ENCODE results near the gene DPCD. TPM values are rescaled to one million over a fixed set of nuclear protein-coding genes. Genes with fewer than 3 reads are reported as not detected.

DPCD gene
- 58.8 and 80.9 TPM in 2 replicates for total RNA-seq (2012; rRNA removed)

- peaks cover 17% of the 10 kb centered on the region for H3K36me3 ChIP-seq (ENCODE audit: insufficient read depth, low read length)
- peak within 1 kb of the TSS; percentile 85 for H3K9ac ChIP-seq (ENCODE audit: low read depth, low read length)
- H3K27me3 ChIP-seq (ENCODE audit: control insufficient read depth, insufficient read depth, low read length) = no peaks in the 10 kb centered on the region
- H3K4me1 ChIP-seq (ENCODE audit: control insufficient read depth, insufficient read depth, low read length) = peaks cover 16% of the 10 kb centered on the region
- H3K9me3 ChIP-seq (replicated peaks; ENCODE audit: low read length) = no peaks in the 10 kb centered on the region
- peak within 1 kb of the TSS; percentile 98 for H3K4me3 ChIP-seq (ENCODE audit: low read length)
- H3K4me2 ChIP-seq (ENCODE audit: low read length) = peak within 1 kb of the TSS; percentile 88
Measured at GRCh38 chr10:101587725-101588653, at the start of gene DPCD, which contains the start of gene POLL. Gene DPCD (plus strand): TSS chr10:101588321. CDS start chr10:101588337, 16 bp downstream. Gene POLL (minus strand): TSS chr10:101588257. CDS start chr10:101587360, 897 bp downstream.

DNA sequence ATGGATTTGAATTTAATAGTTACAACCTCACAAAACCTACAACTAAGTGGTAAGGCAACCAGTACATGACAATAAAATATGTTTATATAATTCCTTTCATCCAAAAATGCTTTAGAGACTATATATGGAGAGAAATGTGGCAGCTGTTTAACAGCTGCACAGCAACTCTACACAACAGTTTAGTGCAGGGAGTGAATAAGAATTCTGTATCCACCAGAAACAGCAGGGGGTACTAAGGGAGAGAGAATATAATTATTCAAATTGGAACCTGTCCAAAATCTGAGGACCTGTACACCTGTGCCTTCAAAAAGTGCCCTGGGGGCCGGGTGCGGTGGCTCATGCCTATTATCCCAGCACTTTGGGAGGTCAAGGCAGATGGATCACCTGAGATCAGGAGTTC lies 49.7 kb upstream of the DPCD start:
- no peaks in the 10 kb centered on the region for H3K9me3 ChIP-seq (replicated peaks; ENCODE audit: low read length)
- H3K4me2 ChIP-seq (ENCODE audit: low read length) = no peak overlapping the region
- no peak overlapping the region for H3K4me3 ChIP-seq (ENCODE audit: low read length)
- H3K27me3 ChIP-seq (ENCODE audit: control insufficient read depth, insufficient read depth, low read length) = no peaks in the 10 kb centered on the region
- peaks cover 10% of the 10 kb centered on the region for H3K36me3 ChIP-seq (ENCODE audit: insufficient read depth, low read length)
- H3K4me1 ChIP-seq (ENCODE audit: control insufficient read depth, insufficient read depth, low read length) = no peaks in the 10 kb centered on the region
- no peak overlapping the region for H3K9ac ChIP-seq (ENCODE audit: low read depth, low read length)

- Histone ChIP-seq H3K4me2 (ENCODE audit: low read length) (no peak overlapping the region), H3K4me1 (ENCODE audit: control insufficient read depth, insufficient read depth, low read length) (no peaks in the 10 kb centered on the region), H3K36me3 (ENCODE audit: insufficient read depth, low read length) (peaks cover 3% of the 10 kb centered on the region), H3K27me3 (ENCODE audit: control insufficient read depth, insufficient read depth, low read length) (no peaks in the 10 kb centered on the region), H3K9me3 (replicated peaks; ENCODE audit: low read length) (no peaks in the 10 kb centered on the region), H3K4me3 (ENCODE audit: low read length) (no peak overlapping the region), H3K9ac (ENCODE audit: low read depth, low read length) (no peak overlapping the region)
Measured at GRCh38 chr10:101545898-101546297, 42.2 kb upstream of the DPCD start.

DNA sequence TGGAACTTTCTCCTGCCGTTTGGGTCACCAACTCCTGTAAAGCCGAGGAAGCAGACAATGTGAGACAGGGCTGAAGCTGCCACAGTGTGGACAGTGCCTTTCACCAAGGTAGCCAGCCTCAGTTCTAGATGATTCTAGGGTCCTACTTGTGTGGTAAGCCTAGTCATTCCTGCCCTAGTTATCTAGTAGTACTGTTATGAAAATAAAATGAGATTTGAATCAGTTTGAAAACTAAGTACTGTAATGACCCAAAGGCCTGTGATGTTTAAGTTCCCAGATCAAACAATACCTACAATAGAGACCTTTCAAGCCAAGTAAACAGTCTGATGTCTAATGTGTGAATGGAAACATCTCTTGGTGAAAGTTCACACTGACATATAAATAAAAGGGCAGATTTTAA lies 37.2 kb upstream of the DPCD start:
- Histone ChIP-seq H3K4me3 (ENCODE audit: low read length) (no peak overlapping the region), H3K36me3 (ENCODE audit: insufficient read depth, low read length) (peaks cover 22% of the 10 kb centered on the region), H3K4me2 (ENCODE audit: low read length) (no peak overlapping the region), H3K9ac (ENCODE audit: low read depth, low read length) (no peak overlapping the region), H3K27me3 (ENCODE audit: control insufficient read depth, insufficient read depth, low read length) (no peaks in the 10 kb centered on the region), H3K4me1 (ENCODE audit: control insufficient read depth, insufficient read depth, low read length) (no peaks in the 10 kb centered on the region), H3K9me3 (replicated peaks; ENCODE audit: low read length) (no peaks in the 10 kb centered on the region)

- H3K4me2 ChIP-seq (ENCODE audit: low read length) = no peak overlapping the region
- peaks cover 22% of the 10 kb centered on the region for H3K36me3 ChIP-seq (ENCODE audit: insufficient read depth, low read length)
- no peak overlapping the region for H3K4me3 ChIP-seq (ENCODE audit: low read length)
- H3K27me3 ChIP-seq (ENCODE audit: control insufficient read depth, insufficient read depth, low read length) = no peaks in the 10 kb centered on the region
- no peak overlapping the region for H3K9ac ChIP-seq (ENCODE audit: low read depth, low read length)
- no peaks in the 10 kb centered on the region for H3K9me3 ChIP-seq (replicated peaks; ENCODE audit: low read length)
- H3K4me1 ChIP-seq (ENCODE audit: control insufficient read depth, insufficient read depth, low read length) = no peaks in the 10 kb centered on the region
Measured at GRCh38 chr10:101552442-101552841, 35.7 kb upstream of the DPCD start.

DNA sequence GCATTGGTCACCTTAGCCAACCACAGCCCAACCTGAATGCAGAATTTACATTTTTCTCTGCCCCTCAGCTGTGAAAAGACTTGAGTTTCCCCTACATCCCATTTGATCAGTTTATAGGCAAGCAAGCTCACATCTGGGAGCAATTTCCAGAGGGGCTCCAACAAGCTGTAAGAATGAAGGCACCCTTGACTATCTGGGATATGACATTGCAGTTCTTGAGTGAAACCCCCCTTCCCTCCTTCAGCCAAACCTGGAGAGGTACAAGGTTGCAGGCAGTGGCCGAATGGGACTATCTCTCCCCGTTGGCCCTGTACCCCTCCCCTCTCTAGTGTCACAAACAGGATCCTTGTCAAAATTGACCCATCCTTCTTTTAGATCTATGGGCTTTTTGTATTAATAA lies 30.6 kb upstream of the DPCD start:
- Histone ChIP-seq H3K36me3 (ENCODE audit: insufficient read depth, low read length) (peaks cover 16% of the 10 kb centered on the region), H3K27me3 (ENCODE audit: control insufficient read depth, insufficient read depth, low read length) (no peaks in the 10 kb centered on the region), H3K9ac (ENCODE audit: low read depth, low read length) (no peak overlapping the region), H3K4me2 (ENCODE audit: low read length) (no peak overlapping the region), H3K4me1 (ENCODE audit: control insufficient read depth, insufficient read depth, low read length) (no peaks in the 10 kb centered on the region), H3K9me3 (replicated peaks; ENCODE audit: low read length) (no peaks in the 10 kb centered on the region), H3K4me3 (ENCODE audit: low read length) (no peak overlapping the region)

DNA sequence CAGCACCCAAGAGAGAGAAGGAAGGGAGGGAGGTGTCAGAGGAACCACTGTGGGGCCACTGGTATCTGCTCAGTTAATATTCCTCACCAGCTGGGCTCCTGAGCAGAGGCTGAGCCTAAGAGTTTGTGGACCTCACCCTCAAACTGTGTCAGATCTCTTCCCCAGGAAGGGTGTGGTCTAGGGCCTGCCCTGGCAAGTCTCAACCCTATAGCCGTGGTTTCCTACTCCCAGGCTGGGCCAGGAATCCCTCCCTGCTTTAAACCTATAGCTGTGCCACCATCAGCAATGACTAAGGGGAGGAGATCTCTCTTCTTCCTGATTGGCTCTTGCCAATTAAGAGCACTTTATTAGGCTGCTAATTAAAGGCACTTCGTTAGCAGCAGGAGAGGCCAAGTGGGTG lies 29.9 kb upstream of the DPCD start:
- no peak overlapping the region for H3K4me3 ChIP-seq (ENCODE audit: low read length)
- peaks cover 5% of the 10 kb centered on the region for H3K27me3 ChIP-seq (ENCODE audit: control insufficient read depth, insufficient read depth, low read length)
- no peak overlapping the region for H3K9ac ChIP-seq (ENCODE audit: low read depth, low read length)
- no peak overlapping the region for H3K4me2 ChIP-seq (ENCODE audit: low read length)
- H3K9me3 ChIP-seq (replicated peaks; ENCODE audit: low read length) = no peaks in the 10 kb centered on the region
- H3K4me1 ChIP-seq (ENCODE audit: control insufficient read depth, insufficient read depth, low read length) = no peaks in the 10 kb centered on the region
- peaks cover 10% of the 10 kb centered on the region for H3K36me3 ChIP-seq (ENCODE audit: insufficient read depth, low read length)

DNA sequence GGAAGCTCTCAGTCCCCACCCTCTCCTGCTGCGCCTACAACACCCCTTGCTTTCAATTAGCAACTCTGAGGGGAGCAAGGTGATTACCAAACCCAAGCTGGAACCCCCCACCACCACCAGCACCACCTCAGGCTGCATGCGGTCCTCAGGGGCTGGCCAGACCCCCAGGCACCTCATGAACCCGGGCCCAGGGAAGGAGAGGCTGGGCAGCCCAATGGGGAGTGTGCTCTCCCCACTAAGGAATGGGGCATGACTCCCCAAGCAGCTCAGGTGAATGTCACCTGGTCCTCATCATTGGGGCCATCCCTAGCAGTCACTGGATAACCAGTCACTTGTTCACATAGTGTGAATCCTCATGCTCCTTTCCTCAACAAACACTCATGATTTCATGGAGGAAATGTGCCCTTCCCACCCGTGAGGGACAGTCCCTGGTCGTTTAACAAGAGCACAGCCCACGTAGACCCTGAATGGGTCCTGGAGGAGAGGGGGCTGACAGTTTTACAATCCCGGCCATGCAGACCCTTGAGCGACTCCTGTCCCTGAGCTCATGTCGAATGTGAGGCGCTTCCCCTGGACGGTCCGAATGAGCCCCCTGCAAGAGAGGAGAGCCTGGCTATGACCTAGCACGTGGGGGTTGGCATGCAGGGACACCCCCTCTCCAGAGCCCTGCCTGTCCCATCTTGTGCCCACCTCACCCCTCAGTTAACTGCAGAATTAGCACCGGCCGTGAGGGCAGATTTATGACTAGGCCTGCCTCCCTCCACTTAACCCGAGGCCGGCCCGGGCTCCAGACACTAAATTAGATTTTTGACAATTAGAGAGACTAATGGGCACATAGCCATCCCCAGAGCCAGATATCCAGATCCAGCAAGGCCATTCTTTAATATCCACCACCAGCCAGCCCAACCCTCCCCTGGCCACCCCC lies 29.2 kb upstream of the DPCD start:
- H3K4me2 ChIP-seq (ENCODE audit: low read length) = no peak overlapping the region
- no peak overlapping the region for H3K9ac ChIP-seq (ENCODE audit: low read depth, low read length)
- no peaks in the 10 kb centered on the region for H3K4me1 ChIP-seq (ENCODE audit: control insufficient read depth, insufficient read depth, low read length)
- no peak overlapping the region for H3K4me3 ChIP-seq (ENCODE audit: low read length)
- peaks cover 4% of the 10 kb centered on the region for H3K36me3 ChIP-seq (ENCODE audit: insufficient read depth, low read length)
- peaks cover 5% of the 10 kb centered on the region for H3K27me3 ChIP-seq (ENCODE audit: control insufficient read depth, insufficient read depth, low read length)
- no peaks in the 10 kb centered on the region for H3K9me3 ChIP-seq (replicated peaks; ENCODE audit: low read length)

GRCh38 chr10:101559596-101560297 lies 28.4 kb upstream of the DPCD start:
- no peak overlapping the region for H3K4me3 ChIP-seq (ENCODE audit: low read length)
- H3K36me3 ChIP-seq (ENCODE audit: insufficient read depth, low read length) = peaks cover 4% of the 10 kb centered on the region
- H3K27me3 ChIP-seq (ENCODE audit: control insufficient read depth, insufficient read depth, low read length) = peaks cover 5% of the 10 kb centered on the region
- H3K4me2 ChIP-seq (ENCODE audit: low read length) = no peak overlapping the region
- no peak overlapping the region for H3K9ac ChIP-seq (ENCODE audit: low read depth, low read length)
- no peaks in the 10 kb centered on the region for H3K9me3 ChIP-seq (replicated peaks; ENCODE audit: low read length)
- no peaks in the 10 kb centered on the region for H3K4me1 ChIP-seq (ENCODE audit: control insufficient read depth, insufficient read depth, low read length)

DNA sequence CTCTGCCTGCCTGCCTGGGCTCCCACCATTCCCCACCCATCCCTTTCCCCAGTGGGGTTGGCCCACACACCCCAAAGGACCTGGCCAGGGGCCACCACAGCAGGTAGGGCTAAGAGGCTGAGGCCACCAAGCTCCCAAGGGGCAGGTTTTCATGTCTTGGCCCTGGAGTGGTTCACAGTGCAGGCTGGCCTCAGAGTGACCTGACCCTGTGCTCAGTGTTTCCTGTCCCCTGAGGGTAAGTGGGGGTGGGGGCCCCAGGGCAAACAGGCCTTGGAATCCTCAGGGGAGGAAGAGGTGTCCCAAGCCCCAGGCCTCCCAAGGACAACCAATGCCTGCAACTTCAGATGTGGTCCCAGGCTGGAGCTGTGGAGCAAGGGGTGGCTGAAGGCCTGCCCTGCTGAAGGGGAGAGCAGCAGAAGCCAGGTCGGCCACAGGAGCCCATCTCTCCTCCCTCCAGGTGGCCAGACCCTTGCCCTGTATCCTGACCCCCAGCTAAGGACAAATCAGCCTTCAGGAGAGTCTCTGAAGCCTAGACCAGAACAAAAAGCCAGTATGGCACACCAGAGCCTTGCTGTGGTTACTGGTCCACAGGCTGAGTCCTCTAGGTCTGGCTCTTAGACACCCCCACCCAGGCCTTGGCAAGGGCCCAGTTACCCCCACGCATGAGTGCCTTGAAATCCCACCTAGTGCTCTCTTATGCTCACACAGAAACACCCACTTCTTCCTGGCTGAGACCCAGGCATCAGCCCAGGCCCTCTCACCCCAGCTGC lies 27.6 kb upstream of the DPCD start:
- Histone ChIP-seq H3K4me1 (ENCODE audit: control insufficient read depth, insufficient read depth, low read length) (no peaks in the 10 kb centered on the region), H3K9ac (ENCODE audit: low read depth, low read length) (no peak overlapping the region), H3K4me2 (ENCODE audit: low read length) (no peak overlapping the region), H3K4me3 (ENCODE audit: low read length) (no peak overlapping the region), H3K36me3 (ENCODE audit: insufficient read depth, low read length) (peaks cover 4% of the 10 kb centered on the region), H3K27me3 (ENCODE audit: control insufficient read depth, insufficient read depth, low read length) (peaks cover 9% of the 10 kb centered on the region), H3K9me3 (replicated peaks; ENCODE audit: low read length) (no peaks in the 10 kb centered on the region)
